HCT116 (cell line): ENCODE data around the gene PPM1H. TPM values are rescaled to one million over a fixed set of nuclear protein-coding genes. Genes with fewer than 3 reads are reported as not detected.

ENCODE experiments used
- ATAC-seq: fragments of 200-7000 bp; cut with Tn5 transposase; 2 replicates; pipeline ENCODE4 v1.9.1; 2020; ENCODE audit warnings: mild to moderate bottlenecking, moderate library complexity
- BruUV-seq: library from RNA; stranded (reverse); fragments of 400-500 nt; replicated peaks from 2 replicates; lab custom pipeline; 2021; lab: Mats Ljungman, UMichigan
- CTCF ChIA-PET: fragments of 300-600 bp; sonication (Branson Sonifier 250); formaldehyde crosslinking; loops from one replicate; lab custom pipeline; 2021; ENCODE audit warnings: antibody characterized with exemption; lab: Charles Lee
- POLR2A ChIA-PET: fragments of 300-600, 350-600 bp; sonication (Branson Sonifier 250); formaldehyde crosslinking; loops from one replicate; lab custom pipeline; 2021; ENCODE audit warnings: antibody characterized with exemption; lab: Charles Lee
- RAD21 ChIA-PET, 2 experiments: fragments of 300-600 bp; sonication (Branson Sonifier 250); formaldehyde crosslinking; loops; one replicate each; lab custom pipeline; 2023; ENCODE audit warnings: low total read pairs in 2 of 2; ENCODE audit not compliant: uncharacterized antibody in 2 of 2, unreplicated experiment in 2 of 2, low non-redundant PET in 1 of 2; lab: Charles Lee
- DNase-seq: peaks from one replicate; pipeline ENCODE4 v3.0.0-alpha.2; 2010; ENCODE audit warnings: low read depth, low spot score
- H2AFZ ChIP-seq: fragments of 200-600 bp; shearing (Covaris generic), sonication (generic); 2 replicates; pipeline ENCODE4 v1.6.1; 2017; ENCODE audit warnings: low read depth, mixed run types, mixed read lengths, antibody characterized with exemption, low read length; ENCODE audit not compliant: poor library complexity, severe bottlenecking
- H3K27ac ChIP-seq: 2 replicates; pipeline ENCODE4 v1.5.1; 2012; ENCODE audit warnings: low read depth, low read length
- H3K27me3 ChIP-seq: fragments of 200-600 bp; sonication (generic); 2 replicates; pipeline ENCODE4 v1.6.1; 2016; ENCODE audit warnings: mixed run types, low read length, mixed read lengths; ENCODE audit not compliant: insufficient read depth
- H3K36me3 ChIP-seq, 2 experiments: fragments of 200-500 bp in 1 of 2; fragments of 200-600 bp in 1 of 2; sonication (Bioruptor generic) in 1 of 2; sonication (generic) in 1 of 2; 2 replicates each; pipeline versions ENCODE4 v1.5.1 to v1.6.1; 2014 to 2016; ENCODE audit warnings: low read length in 2 of 2, inconsistent platforms in 1 of 2, mixed read lengths in 1 of 2, mixed run types in 1 of 2; ENCODE audit not compliant: insufficient read depth in 2 of 2, control insufficient read depth in 1 of 2
- H3K4me1 ChIP-seq, 2 experiments: fragments of 200-600 bp in 1 of 2; sonication (generic) in 1 of 2; 2 replicates each; pipeline versions ENCODE4 v1.5.1 to v1.6.1; 2012 to 2017; ENCODE audit warnings: low read length in 2 of 2, inconsistent platforms in 1 of 2, mild to moderate bottlenecking in 1 of 2, mixed read lengths in 1 of 2, mixed run types in 1 of 2, moderate library complexity in 1 of 2; ENCODE audit not compliant: insufficient read depth in 2 of 2, control insufficient read depth in 1 of 2
- H3K4me2 ChIP-seq: fragments of 200-600 bp; sonication (generic); 2 replicates; pipeline ENCODE4 v1.6.1; 2017; ENCODE audit warnings: mixed run types, low read length, mixed read lengths
- H3K4me3 ChIP-seq, 2 experiments: fragments of 200-600 bp in 1 of 2; sonication (generic) in 1 of 2; replicated peaks in 1 of 2; 2 replicates each; pipeline ENCODE4 v1.5.1; 2011 to 2016; ENCODE audit warnings: low read length in 2 of 2, control low read depth in 1 of 2, low read depth in 1 of 2, mild to moderate bottlenecking in 1 of 2, mixed read lengths in 1 of 2, mixed run types in 1 of 2
- H3K79me2 ChIP-seq: fragments of 200-600 bp; sonication (generic); 2 replicates; pipeline ENCODE4 v1.6.1; 2017; ENCODE audit warnings: mild to moderate bottlenecking, mixed run types, low read length, moderate library complexity, mixed read lengths; ENCODE audit not compliant: insufficient read depth
- H3K9ac ChIP-seq: fragments of 200-600 bp; sonication (generic); 2 replicates; pipeline ENCODE4 v1.6.1; 2016; ENCODE audit warnings: low read length, mixed read lengths
- H3K9me2 ChIP-seq: fragments of 200-600 bp; sonication (generic), shearing (Covaris generic); 2 replicates; pipeline ENCODE4 v1.6.1; 2017; ENCODE audit warnings: mixed run types, mild to moderate bottlenecking, moderate library complexity; ENCODE audit not compliant: insufficient read depth
- H3K9me3 ChIP-seq, 2 experiments: fragments of 200-500 bp in 1 of 2; fragments of 200-600 bp in 1 of 2; sonication (Bioruptor generic) in 1 of 2; sonication (generic) in 1 of 2; 2 replicates each; pipeline ENCODE4 v1.6.1; 2014 to 2017; ENCODE audit warnings: low read length in 2 of 2, mixed read lengths in 2 of 2, inconsistent platforms in 1 of 2, low read depth in 1 of 2, mild to moderate bottlenecking in 1 of 2, mixed run types in 1 of 2, moderate library complexity in 1 of 2; ENCODE audit not compliant: control insufficient read depth in 1 of 2, insufficient read depth in 1 of 2
- H4K20me1 ChIP-seq: fragments of 200-600 bp; sonication (generic), shearing (Covaris generic); 2 replicates; pipeline ENCODE4 v1.6.1; 2017; ENCODE audit warnings: mixed run types, mild to moderate bottlenecking, moderate library complexity; ENCODE audit not compliant: insufficient read depth
- ATF3 ChIP-seq: IDR thresholded peaks from 2 replicates; pipeline ENCODE4 v1.6.1; 2012
- CBX3 ChIP-seq: IDR thresholded peaks from 2 replicates; pipeline ENCODE4 v1.6.1; 2012; ENCODE audit warnings: low read depth
- CEBPB ChIP-seq: IDR thresholded peaks from 2 replicates; pipeline ENCODE4 v1.6.1; 2012; ENCODE audit warnings: low read depth
- CTCF ChIP-seq, 3 experiments: fragments of 200-600 bp in 1 of 3; sonication (generic) in 1 of 3; IDR thresholded peaks in 2 of 3; conservative IDR thresholded peaks in 1 of 3; 2 replicates each; pipeline ENCODE4 v1.5.1; 2012 to 2017; ENCODE audit warnings: low read depth in 2 of 3, low read length in 2 of 3, antibody characterized with exemption in 1 of 3, borderline replicate concordance in 1 of 3, control low read depth in 1 of 3, mild to moderate bottlenecking in 1 of 3, mixed read lengths in 1 of 3, mixed run types in 1 of 3, moderate library complexity in 1 of 3; ENCODE audit not compliant: insufficient read depth in 1 of 3
- EGR1 ChIP-seq: IDR thresholded peaks from 2 replicates; pipeline ENCODE4 v1.6.1; 2012; ENCODE audit warnings: low read depth
- EZH2 ChIP-seq: fragments of 200-600 bp; sonication (generic); IDR thresholded peaks from 2 replicates; pipeline ENCODE4 v1.6.1; 2017; ENCODE audit warnings: antibody characterized with exemption, mixed run types
- EZH2phosphoT487 ChIP-seq: fragments of 200-600 bp; IDR thresholded peaks from 2 replicates; pipeline ENCODE4 v1.6.1; 2018; ENCODE audit warnings: antibody characterized with exemption, borderline replicate concordance
- FOSL1 ChIP-seq: IDR thresholded peaks from 2 replicates; pipeline ENCODE4 v1.6.1; 2012; ENCODE audit warnings: low read depth
- JUND ChIP-seq: IDR thresholded peaks from 2 replicates; pipeline ENCODE4 v1.6.1; 2012
- POLR2A ChIP-seq: IDR thresholded peaks from 2 replicates; pipeline ENCODE4 v1.7.0; 2011; ENCODE audit warnings: borderline replicate concordance; ENCODE audit not compliant: insufficient read depth, insufficient read length; ENCODE audit errors: extremely low read depth
- SIN3A ChIP-seq: IDR thresholded peaks from 2 replicates; pipeline ENCODE4 v1.6.1; 2012; ENCODE audit warnings: low read depth
- TCF7L2 ChIP-seq: IDR thresholded peaks from 2 replicates; pipeline ENCODE4 v1.7.0; 2011; ENCODE audit warnings: borderline replicate concordance, inconsistent platforms; ENCODE audit not compliant: insufficient read depth, insufficient read length; ENCODE audit errors: extremely low read depth
- YY1 ChIP-seq: IDR thresholded peaks from 2 replicates; pipeline ENCODE4 v1.6.1; 2011; ENCODE audit warnings: low read length, low read depth, moderate library complexity, mild to moderate bottlenecking; ENCODE audit not compliant: insufficient replicate concordance; ENCODE audit errors: extremely low read depth
- ZBTB33 ChIP-seq: IDR thresholded peaks from 2 replicates; pipeline ENCODE4 v1.6.1; 2011; ENCODE audit warnings: mild to moderate bottlenecking, low read length, moderate library complexity; ENCODE audit not compliant: insufficient replicate concordance; ENCODE audit errors: extremely low read depth
- ZFX ChIP-seq: fragments of 450-650 bp; IDR thresholded peaks from 2 replicates; pipeline ENCODE4 v1.6.1; 2017
- ZNF274 ChIP-seq: fragments of 200-500 bp; sonication (Bioruptor generic); IDR thresholded peaks from 2 replicates; pipeline ENCODE4 v1.6.1; 2014; ENCODE audit warnings: mild to moderate bottlenecking, low read depth, low read length, inconsistent platforms
- intact Hi-C: fragments of 100-400 bp; cut with micrococcal nuclease; formaldehyde crosslinking; loops from 2 replicates; pipeline ENCODE4 v1.10.0; 2022
- total RNA-seq: library from RNA; stranded (reverse); gene quantifications from one replicate; pipeline ENCODE4 v1.2.1, GENCODE V29; 2021; ENCODE audit not compliant: unreplicated experiment

The PPM1H gene
- total RNA-seq, 1 experiment from 2014 or later, result 8.0 TPM

- ATAC-seq (no peak), DNase-seq (no peak)
- H2AFZ ChIP-seq, result no peak overlapping the region
- no peaks in the 10 kb centered on the region for H3K27me3 ChIP-seq
- H3K4me3 ChIP-seq, result no peak overlapping the region
- intact Hi-C loops, result no loop called here
- no peaks in the 10 kb centered on the region for H4K20me1 ChIP-seq
- CTCF ChIA-PET, result no interaction called here
- no peak overlapping the region for H3K4me2 ChIP-seq
- no peaks in the 10 kb centered on the region for H3K36me3 ChIP-seq
- peaks cover 0 to 3% of the 10 kb centered on the region in 2 experiments; a peak in 1 of 4 replicates for H3K4me1 ChIP-seq
- no peaks in the 10 kb centered on the region for H3K79me2 ChIP-seq
- no peak overlapping the region for H3K27ac ChIP-seq
- BruUV-seq, result no TSS peak
- no peak overlapping the region for H3K9ac ChIP-seq
- TF ChIP-seq ZNF274, result no peak
- TF ChIP-seq YY1, result no peak
- no peak for TF ChIP-seq POLR2A
- TF ChIP-seq TCF7L2, result no peak
- no peak for TF ChIP-seq SIN3A
- no peaks in the 10 kb centered on the region for H3K9me2 ChIP-seq
- H3K9me3 ChIP-seq, result no peaks in the 10 kb centered on the region
- RAD21 ChIA-PET, result no interaction called here
- POLR2A ChIA-PET, result no interaction called here
Measured at GRCh38 chr12:62922539-62922938, 12.4 kb downstream of the PPM1H start.

GRCh38 chr12:62919838-62920237 lies 15.1 kb downstream of the PPM1H start:
- no peak overlapping the region for H3K4me3 ChIP-seq
- no peaks in the 10 kb centered on the region for H3K9me2 ChIP-seq
- intact Hi-C loops, result no loop called here
- H3K79me2 ChIP-seq, result no peaks in the 10 kb centered on the region
- peaks cover 0 to 3% of the 10 kb centered on the region in 2 experiments; a peak in 1 of 4 replicates for H3K4me1 ChIP-seq
- no TSS peak for BruUV-seq
- no peaks in the 10 kb centered on the region for H3K36me3 ChIP-seq
- no peaks in the 10 kb centered on the region for H3K27me3 ChIP-seq
- DNase-seq (no peak), ATAC-seq (no peak)
- ChIA-PET POLR2A (no interaction called here), RAD21 (no interaction called here), CTCF (no interaction called here)
- no peaks in the 10 kb centered on the region for H4K20me1 ChIP-seq
- H3K27ac ChIP-seq, result no peak overlapping the region
- no peak overlapping the region for H2AFZ ChIP-seq
- H3K4me2 ChIP-seq, result no peak overlapping the region
- no peaks in the 10 kb centered on the region for H3K9me3 ChIP-seq
- no peak overlapping the region for H3K9ac ChIP-seq
- TF ChIP-seq ATF3 (no peak), EZH2 (no peak), CEBPB (no peak), EGR1 (no peak), EZH2phosphoT487 (no peak), FOSL1 (no peak), CTCF (IDR thresholded peaks at IDR 0.05 in 2 of 3, conservative IDR thresholded peaks at IDR 0.05 in 1 of 3; ENCODE audit: borderline replicate concordance in 1 of 3, insufficient read depth in 1 of 3, low read depth in 2 of 3, low read length in 2 of 3) (no peak), CBX3 (no peak), ZFX (no peak), ZBTB33 (no peak), JUND (no peak), SIN3A (no peak), POLR2A (no peak)
